Esophagus squamous epithelium (tissue), 4 donors: Measurements from ENCODE around the gene PSMD13.
A peak's percentile ranks its signal among the peaks of the same experiment; 100 is the strongest.

Source experiments
- CTCF ChIP-seq, 6 experiments: fragments of 450-650 bp in 4 of 6; fragments of 200-600 bp in 2 of 6; sonication (generic) in 2 of 6; IDR thresholded peaks; one replicate each; pipeline ENCODE4 v1.5.1; 2016 to 2019; ENCODE audit warnings: antibody characterized with exemption in 6 of 6, mild to moderate bottlenecking in 4 of 6, moderate library complexity in 4 of 6
- POLR2A ChIP-seq, 4 donors: fragments of 450-650 bp; IDR thresholded peaks; one replicate each; pipeline ENCODE4 v1.6.1; 2017; ENCODE audit warnings: antibody characterized with exemption in 4 of 4, mild to moderate bottlenecking in 4 of 4, moderate library complexity in 3 of 4

DNA sequence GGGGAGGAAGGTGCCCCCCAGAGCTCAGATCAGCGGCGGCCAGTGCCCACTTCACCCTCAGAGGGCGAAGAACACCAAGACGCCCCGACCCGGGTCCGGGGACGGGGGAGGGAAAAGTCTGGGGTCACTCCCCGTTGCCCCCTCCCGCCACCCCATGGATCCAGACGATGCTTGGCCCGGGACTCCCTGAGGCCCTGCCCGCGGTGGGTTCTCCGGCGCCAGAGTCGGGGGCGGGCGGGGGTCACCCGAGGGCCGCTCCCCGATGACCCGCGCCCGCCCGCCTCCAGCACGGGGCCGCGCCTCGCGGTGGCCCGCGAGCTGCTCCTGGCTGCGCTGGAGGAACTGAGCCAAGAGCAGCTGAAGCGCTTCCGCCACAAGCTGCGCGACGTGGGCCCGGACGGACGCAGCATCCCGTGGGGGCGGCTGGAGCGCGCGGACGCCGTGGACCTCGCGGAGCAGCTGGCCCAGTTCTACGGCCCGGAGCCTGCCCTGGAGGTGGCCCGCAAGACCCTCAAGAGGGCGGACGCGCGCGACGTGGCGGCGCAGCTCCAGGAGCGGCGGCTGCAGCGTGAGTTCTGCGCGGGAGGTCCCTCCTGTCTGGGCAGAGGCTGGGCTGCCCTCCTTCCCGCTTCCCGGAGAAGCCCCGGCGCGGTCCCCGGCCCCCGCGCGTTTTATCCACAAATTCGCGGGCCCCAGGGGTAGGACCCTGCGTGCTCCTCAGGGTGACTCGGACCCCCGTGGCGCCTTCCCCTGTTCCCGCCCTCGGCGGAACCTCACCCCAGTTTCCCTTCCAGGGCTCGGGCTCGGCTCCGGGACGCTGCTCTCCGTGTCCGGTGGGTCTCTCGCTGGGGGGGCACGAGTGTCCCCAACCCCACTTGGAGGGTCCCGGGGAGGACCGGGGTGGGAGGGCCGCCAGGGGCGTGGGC is 42.5 kb downstream of the PSMD13 start:
- TF ChIP-seq POLR2A (IDR thresholded peaks at IDR 0.05) = peak in 1 of 4 donors; percentile 48
- no peak for TF ChIP-seq CTCF (IDR thresholded peaks at IDR 0.05)
